Ectodermal cell (in vitro differentiated cells): ENCODE measurements around the gene SRGAP3.
"Not testable (repeated sequence)": the region's sequence is repeated elsewhere in the genome, so short reads cannot be mapped to it uniquely, and the experiment has no call there.

Experiments
- H3K27ac ChIP-seq: 2 replicates; pipeline ENCODE4 v1.7.0; 2013; ENCODE audit warnings: mild to moderate bottlenecking, low read depth, low read length; ENCODE audit not compliant: insufficient read depth, poor library complexity, severe bottlenecking
- H3K27me3 ChIP-seq: 2 replicates; pipeline ENCODE4 v1.7.0; 2013; ENCODE audit warnings: mild to moderate bottlenecking, low read length; ENCODE audit not compliant: insufficient read depth, control insufficient read depth, poor library complexity, severe bottlenecking
- H3K36me3 ChIP-seq: one replicate; pipeline ENCODE4 v1.7.0; 2013; ENCODE audit warnings: low read length; ENCODE audit not compliant: control insufficient read depth, insufficient read depth
- H3K4me1 ChIP-seq: one replicate; pipeline ENCODE4 v1.7.0; 2013; ENCODE audit warnings: low read length; ENCODE audit not compliant: control insufficient read depth, insufficient read depth
- H3K4me3 ChIP-seq: 2 replicates; pipeline ENCODE4 v1.7.0; 2013; ENCODE audit warnings: low read depth, low read length, control low read depth; ENCODE audit not compliant: insufficient read depth
- H3K9me3 ChIP-seq: 2 replicates; pipeline ENCODE4 v1.7.0; 2013; ENCODE audit warnings: mild to moderate bottlenecking, low read length, moderate library complexity; ENCODE audit not compliant: control insufficient read depth
- WGBS, 2 experiments: methylation state at CpG; one replicate each; pipeline ENCODE4 v1.1.7; 2013; ENCODE audit warnings: missing lambda C conversion rate in 2 of 2; 5-methylcytosine and 5-hydroxymethylcytosine counted together

Gene SRGAP3

DNA sequence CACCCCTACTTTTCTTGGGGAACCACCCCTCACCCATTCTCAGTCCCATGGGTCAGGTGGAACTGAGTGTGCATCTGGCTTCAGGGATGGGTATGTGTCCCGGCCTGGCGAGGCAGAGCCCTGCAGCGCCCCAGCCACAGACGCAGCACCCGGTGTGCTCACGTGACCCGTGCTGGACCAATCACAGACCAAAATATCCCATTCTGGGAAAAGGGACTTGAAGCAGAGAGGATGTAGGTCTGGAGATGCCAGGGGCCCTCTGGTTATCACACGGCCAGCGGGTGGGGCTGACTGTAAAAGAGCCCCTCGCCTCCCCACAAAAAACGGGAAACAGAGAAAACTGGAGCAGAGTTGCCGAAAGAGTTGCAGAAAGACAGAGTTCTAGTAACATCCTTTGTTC, 148.2 kb downstream of the SRGAP3 start:
- H3K36me3 ChIP-seq: no peaks in the 10 kb centered on the region
- H3K4me1 ChIP-seq: peaks cover 60% of the 10 kb centered on the region
- no peaks in the 10 kb centered on the region for H3K9me3 ChIP-seq
- no peaks in the 10 kb centered on the region for H3K27me3 ChIP-seq
- 83 to 86% methylated on average over 12 of the region's 12 CpGs for WGBS, 2 experiments
- H3K4me3 ChIP-seq: no peak overlapping the region
- H3K27ac ChIP-seq: no peak overlapping the region

DNA sequence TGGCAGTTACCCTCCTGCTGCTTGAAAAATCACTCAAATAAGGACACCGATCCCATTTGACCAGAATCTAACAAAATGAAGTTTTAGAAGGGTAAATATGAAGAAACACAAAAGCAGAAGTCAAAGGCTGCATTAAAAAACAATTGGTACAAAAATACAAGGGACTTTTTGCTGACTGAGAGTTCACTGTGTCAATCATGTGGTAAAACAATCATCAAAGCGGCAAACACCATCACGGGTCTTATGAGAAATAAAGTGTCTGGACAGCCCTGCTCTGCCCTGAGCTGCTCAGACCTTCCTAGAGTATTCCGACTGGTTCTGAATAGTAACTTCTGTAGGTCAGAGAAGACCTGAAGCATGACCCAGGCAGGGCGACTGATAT, 148.9 kb downstream of the SRGAP3 start:
- Histone ChIP-seq H3K27me3 (no peaks in the 10 kb centered on the region), H3K4me3 (no peak overlapping the region), H3K4me1 (peaks cover 60% of the 10 kb centered on the region), H3K27ac (no peak overlapping the region), H3K9me3 (no peaks in the 10 kb centered on the region), H3K36me3 (no peaks in the 10 kb centered on the region)
- 93 to 95% methylated on average over 4 to 5 of the region's 5 CpGs for WGBS, 2 experiments

DNA sequence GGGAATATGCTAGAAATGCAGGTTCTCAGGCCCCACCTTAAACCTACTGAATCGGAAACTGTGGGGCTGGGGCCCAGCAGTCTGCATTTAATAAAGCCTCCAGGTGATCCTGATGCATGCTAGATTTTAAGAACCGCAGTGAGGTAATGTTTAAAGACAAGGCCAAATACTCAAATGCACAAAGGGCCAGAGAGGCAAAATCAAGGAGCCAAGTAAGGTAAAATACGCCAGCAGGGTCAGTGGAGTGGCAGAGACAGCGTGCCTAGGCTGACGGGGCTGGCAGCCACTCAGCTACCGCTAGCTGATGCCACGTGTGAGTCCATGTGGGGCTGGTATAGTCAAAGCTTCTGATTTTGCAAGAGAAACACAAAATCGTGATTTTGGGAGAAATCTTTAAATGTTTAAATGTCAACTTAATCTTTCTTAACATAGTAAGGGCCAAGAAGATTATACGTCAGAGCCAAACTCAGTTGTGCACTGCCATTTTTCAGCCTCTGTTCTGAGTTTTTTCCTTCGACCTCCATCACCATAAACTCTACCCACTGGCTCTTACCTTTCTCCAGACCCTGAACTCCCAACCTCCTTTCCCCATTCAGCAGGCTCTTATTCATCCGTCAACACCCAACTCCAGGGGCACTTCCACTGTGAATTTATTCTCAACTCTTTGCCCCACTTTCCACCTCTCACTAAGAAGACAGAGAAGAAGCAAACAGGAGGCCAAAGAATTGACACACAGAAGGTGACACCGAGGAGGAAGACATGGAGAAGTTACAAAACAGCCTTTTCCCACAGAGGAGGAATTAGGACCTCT, 149.5 kb downstream of the SRGAP3 start:
- Histone ChIP-seq H3K9me3 (no peaks in the 10 kb centered on the region), H3K4me1 (peaks cover 57% of the 10 kb centered on the region), H3K27me3 (no peaks in the 10 kb centered on the region), H3K4me3 (no peak overlapping the region), H3K27ac (no peak overlapping the region), H3K36me3 (no peaks in the 10 kb centered on the region)
- 94 to 96% methylated on average over 12 of the region's 12 CpGs for WGBS, 2 experiments

DNA sequence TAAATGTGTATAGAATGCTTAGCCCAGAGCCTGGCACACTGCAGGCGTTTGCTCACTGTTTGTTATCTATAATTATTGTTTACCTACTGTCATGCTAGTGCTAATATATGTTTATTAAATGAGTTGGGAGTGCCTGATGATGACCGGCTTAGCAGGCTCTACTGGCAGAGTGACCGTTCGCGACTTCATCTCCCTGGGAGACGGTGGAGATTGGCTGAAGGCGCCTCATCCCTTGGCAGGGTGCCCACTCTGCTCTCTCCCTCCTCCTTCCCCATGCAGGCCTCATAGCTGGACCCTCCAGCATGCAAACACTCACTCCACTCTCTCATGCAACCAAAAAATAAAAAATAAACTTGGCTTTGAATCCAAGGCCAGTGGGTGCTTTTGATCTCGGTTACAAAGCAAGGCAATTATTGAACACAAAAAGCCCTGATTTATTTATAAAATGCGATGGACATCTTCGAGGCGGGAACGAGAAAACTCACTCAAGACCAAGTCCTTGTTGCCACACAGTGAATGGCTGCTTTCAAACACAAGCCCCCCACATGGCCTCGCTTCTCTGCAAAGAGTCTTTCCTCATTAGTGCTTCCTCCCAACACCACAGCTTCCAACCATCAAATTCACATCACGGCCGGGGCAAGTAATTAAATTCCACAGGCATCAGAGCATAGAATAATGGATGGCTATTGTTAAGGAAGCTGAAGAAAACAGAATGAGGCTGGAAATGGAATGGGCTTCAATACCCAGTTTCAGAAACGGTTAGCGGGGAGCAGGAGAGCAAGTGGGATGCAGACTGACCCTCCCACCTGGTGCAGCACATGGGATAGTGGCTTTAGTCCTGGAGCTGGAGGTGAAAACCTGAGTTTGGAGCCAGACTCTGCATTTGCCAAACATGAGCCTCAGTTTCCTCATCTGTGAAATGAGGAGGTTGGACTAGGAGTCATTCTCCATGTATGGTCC, 150.4 kb downstream of the SRGAP3 start:
- H3K4me1 ChIP-seq: peaks cover 51% of the 10 kb centered on the region
- H3K36me3 ChIP-seq: no peaks in the 10 kb centered on the region
- no peaks in the 10 kb centered on the region for H3K9me3 ChIP-seq
- no peak overlapping the region for H3K27ac ChIP-seq
- H3K4me3 ChIP-seq: no peak overlapping the region
- 85 to 92% methylated on average over 14 to 17 of the region's 17 CpGs for WGBS, 2 experiments
- H3K27me3 ChIP-seq: no peaks in the 10 kb centered on the region

DNA sequence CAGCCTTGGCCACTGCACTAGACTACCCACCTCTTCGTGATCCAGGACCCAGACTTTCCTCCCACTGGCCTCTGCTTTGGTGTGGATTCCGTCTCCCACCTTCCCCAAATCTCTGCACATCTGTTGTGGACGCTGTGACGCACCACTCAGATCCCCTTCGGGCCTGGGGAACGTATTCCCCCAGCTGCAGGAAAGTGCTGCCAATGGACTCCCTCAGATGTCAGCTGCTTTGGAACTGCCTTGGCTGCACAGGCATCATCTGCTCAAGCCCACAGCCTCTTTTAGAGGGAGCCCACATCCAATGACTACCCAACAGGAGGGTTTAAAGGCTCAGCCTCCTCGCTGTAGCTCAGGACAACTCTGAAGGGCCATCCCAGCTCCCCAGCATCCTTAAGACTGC, 152.0 kb downstream of the SRGAP3 start:
- Histone ChIP-seq H3K36me3 (no peaks in the 10 kb centered on the region), H3K4me3 (no peak overlapping the region), H3K4me1 (peaks cover 41% of the 10 kb centered on the region), H3K27ac (no peak overlapping the region), H3K27me3 (no peaks in the 10 kb centered on the region), H3K9me3 (no peaks in the 10 kb centered on the region)
- 90 to 92% methylated on average over 7 of the region's 7 CpGs for WGBS, 2 experiments

DNA sequence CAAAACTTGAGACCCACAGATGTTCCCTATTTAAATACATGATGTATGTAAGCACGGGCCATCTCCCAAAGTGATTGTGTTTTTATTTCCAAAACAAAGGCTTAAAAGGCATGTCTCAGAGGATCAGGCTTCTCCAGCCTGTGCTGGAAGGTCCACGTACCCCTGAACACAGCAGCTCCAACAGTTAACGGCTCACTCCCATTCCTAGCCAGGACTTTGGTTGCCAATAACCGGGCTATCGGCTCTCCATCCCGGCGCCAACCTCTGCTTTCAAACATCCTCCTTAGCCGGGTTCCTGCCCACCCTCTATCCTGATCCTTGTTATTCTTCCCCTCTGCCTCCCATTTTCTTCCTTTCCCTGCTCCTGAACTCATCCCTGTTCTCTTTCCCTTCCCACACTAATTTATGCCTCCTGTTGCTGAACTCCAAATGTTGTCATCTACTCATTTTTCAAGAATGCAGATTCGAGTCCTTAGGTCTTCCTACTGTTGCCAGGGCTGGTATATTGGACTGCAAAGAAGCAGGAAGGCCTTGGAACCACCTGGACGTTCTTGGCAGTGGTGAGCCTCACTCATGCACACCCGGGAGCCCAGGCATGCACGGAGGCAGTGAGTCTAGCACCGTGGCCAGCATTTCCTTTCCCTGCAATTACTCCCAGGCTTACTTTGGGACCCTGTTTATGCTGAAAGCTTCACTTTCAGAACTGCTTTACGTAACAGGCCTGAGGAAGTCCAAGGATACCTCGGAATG, 157.8 kb downstream of the SRGAP3 start:
- Histone ChIP-seq H3K4me3 (no peak overlapping the region), H3K27me3 (no peaks in the 10 kb centered on the region), H3K36me3 (no peaks in the 10 kb centered on the region), H3K4me1 (peaks cover 7% of the 10 kb centered on the region), H3K9me3 (no peaks in the 10 kb centered on the region), H3K27ac (no peak overlapping the region)
- 84% methylated on average over 15 of the region's 15 CpGs for WGBS, 2 experiments

DNA sequence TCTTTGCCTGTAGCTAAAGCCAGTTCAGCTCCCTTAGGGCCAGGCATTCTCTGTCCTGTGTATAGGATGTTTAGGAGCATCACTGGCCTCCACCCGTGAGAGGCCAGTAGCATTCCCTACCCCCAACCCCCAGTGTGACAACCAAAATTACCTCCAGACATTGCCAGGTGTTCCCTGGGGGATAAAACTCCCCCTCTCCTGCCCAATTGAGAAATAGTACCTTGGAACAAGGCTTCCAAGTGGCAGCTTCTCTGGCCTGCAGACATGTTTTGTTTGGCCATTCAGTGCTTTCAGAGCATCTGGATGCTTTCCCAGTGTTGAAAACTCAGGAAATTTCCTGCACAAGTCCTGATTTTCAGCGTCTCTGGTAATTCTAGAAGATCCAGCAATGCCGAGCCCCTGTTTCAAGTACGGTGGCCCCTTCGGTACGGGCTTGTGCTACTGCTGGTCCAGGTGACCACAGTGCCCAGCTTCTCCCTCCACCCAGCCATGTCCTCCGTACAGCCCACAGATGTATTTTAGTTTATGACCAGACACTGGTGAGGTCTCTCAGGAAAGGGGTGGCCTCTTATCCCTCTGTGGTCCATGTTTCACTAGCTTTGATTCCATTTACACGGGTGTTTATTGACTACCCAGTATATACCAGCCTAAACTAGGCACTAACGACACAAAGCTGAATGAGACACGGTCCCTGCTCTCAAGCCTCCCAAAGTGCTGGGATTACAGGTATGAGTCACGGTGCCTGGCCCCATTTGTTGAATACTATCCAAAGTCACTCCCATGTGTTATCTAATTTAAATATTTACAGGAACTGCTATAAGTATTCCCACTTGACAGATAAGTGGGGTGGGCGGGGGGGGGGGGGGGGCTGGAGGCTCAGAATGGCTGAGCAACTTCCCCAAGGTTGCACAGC, 160.7 kb downstream of the SRGAP3 start:
- WGBS, 2 experiments: 90 to 94% methylated on average over 11 to 12 of the region's 12 CpGs
- Histone ChIP-seq H3K4me1 (peaks cover 7% of the 10 kb centered on the region), H3K27ac (no peak overlapping the region), H3K4me3 (no peak overlapping the region), H3K9me3 (no peaks in the 10 kb centered on the region), H3K36me3 (no peaks in the 10 kb centered on the region), H3K27me3 (no peaks in the 10 kb centered on the region)

DNA sequence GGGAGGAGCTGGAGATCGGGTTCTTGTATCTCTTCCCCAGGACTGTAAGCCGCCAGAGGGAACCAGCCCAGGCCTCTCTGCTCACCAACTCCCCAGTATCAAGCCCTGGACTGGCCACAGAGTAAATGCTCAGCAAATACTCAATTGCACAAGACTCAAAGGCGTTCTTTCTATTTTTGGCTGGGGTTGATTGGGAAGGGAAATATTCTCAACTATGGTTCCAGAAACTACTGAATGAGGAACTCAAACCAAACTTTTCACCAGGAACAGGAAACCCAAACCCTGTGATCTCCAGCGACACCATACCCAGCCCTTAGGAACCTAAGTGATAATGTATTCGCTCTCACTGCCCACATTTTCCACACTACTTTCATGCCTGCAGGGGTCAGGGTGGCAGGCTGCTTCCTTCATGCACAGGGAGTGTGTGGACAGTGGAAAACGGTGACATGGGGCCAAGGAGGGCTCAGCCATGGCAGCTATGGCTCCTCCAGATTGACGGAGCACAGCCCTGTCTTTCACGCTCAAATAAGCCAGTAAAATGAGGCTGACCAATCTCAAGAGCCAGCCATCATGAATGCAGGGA, 161.5 kb downstream of the SRGAP3 start:
- H3K27me3 ChIP-seq: no peaks in the 10 kb centered on the region
- no peak overlapping the region for H3K4me3 ChIP-seq
- H3K27ac ChIP-seq: no peak overlapping the region
- H3K4me1 ChIP-seq: peaks cover 7% of the 10 kb centered on the region
- no peaks in the 10 kb centered on the region for H3K36me3 ChIP-seq
- 90% methylated on average over 7 to 8 of the region's 8 CpGs for WGBS, 2 experiments
- H3K9me3 ChIP-seq: no peaks in the 10 kb centered on the region

DNA sequence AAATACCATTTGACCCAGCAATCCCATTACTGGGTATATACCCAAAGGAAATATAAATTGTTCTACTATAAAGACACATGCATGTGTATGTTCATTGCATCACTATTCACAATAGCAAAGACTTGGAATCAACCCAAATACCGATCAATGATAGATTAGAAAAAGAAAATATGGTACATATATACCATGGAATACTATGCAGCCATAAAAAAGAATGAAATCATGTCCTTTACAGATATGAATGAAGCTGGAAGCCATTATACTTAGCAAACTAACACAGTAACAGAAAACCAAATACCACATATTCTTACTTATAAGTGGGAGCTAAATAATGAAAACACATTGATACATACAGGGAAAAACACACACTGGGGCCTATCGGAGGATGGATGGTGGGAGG, 164.0 kb downstream of the SRGAP3 start:
- not testable (repeated sequence) for H3K27me3 ChIP-seq, H3K4me1 ChIP-seq, H3K36me3 ChIP-seq, H3K4me3 ChIP-seq, H3K9me3 ChIP-seq, H3K27ac ChIP-seq
- WGBS, 2 experiments: 29 to 60% methylated on average over 1 of the region's 2 CpGs
